ENCODE data around the gene SEPTIN10.
"Not testable (repeated sequence)": the region's sequence is repeated elsewhere in the genome, so short reads cannot be mapped to it uniquely, and the experiment has no call there.

Gene SEPTIN10

DNA sequence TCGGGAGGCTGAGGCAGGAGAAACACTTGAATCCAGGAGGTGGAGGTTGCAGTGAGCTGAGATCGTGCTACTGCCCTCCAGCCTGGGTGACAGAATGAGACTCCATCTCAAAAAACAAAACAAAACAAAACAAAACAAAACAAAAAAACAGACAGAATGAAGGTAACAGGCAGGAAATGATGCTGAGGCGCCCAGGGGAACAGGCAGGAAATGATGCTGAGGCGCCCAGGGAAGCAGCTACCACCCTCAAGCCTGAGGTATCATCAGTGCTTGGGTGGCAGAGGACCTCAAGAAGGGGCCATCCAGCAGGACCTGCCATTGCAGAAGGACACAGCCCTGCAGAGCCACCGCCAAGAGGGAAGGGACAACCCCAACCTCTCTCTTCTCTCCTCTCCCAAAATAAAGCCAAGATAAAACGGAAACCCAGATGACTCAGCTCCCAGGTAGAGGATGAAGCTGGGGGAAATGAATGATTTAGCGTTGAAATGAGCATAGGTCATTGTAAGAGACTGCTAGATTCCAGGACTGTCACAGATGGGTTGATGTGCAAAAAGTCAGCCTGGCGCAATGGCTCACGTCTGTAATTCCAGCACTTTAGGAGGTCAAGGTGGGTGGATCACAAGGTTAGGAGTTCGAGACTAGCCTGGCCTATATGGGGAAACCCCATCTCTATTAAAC lies 19.7 kb upstream of the SEPTIN10 start:
- no peak for DNase-seq (ENCODE audit: low read depth in 2 of 2)

- DNase-seq (ENCODE audit: low read depth in 2 of 2) = no peak
These were observed 18.5 kb upstream of the SEPTIN10 start for GRCh38 chr2:109632158-109632789.

DNA sequence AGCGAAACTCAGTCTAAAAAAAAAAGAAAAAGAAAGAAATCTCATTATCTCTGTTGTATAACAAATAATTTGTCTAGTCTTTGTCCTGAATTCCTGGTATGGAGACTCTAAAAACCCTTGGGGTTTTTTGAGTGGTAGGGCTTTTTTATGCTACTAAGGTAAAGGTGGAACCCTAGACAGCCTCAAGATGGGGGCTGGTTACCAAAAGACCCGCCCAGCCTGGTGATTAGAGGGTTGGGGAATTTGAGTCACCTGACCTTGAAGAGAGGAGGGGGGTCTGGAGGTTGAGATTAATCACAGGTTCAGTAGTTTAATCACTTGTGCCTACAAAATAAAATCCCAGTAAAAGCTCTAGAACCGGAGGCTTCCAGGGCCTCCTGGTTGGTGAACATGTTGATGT lies 18.0 kb upstream of the SEPTIN10 start:
- no peak for DNase-seq (ENCODE audit: low read depth in 2 of 2)

DNA sequence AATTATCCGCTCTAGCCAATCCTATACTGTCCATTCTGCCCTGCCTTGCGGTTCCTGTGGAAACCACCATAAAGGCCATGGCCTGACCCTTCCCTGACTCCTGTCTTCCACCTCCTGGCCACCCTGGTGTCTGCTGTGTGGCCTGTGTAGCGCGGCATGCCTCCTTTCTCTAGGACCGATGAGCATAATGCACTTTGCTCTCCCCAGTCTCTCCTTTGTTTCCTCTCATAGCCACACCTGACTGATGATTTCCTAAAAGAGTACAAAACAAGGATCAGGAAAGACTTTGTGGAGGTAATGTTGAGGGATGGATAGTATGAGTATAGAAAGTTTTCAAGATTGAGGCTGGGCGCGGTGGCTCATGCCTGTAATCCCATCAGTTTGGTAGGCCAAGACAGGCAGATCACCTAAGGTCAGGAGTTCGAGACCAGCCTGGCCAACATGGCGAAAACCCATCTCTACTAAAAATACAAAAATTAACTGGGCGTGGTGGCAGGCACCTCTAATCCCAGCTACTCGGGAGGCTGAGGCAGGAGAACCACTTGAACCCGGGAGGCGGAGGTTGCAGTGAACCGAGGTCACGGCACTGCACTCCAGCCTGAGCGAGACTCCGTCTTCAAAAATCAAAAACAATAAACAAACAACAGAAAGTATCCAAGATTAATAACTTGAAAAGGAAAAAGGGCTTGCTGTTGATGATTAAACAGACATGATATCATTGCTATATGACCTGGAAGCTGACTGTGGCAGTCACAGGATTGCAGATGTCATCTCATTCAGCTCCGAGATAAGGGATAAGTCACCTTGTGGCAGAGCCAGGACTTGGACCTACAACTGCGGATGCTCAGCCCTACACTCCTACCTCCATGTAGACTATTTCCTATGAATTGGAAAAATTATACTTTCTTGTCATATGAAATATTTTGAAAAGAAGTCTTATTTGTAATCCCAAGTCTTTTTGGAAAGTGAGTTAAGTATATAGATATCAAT lies 17.0 kb upstream of the SEPTIN10 start:
- DNase-seq (ENCODE audit: low read depth in 2 of 2) = no peak

GRCh38 chr2:109629867-109630266 lies 16.1 kb upstream of the SEPTIN10 start:
- DNase-seq (ENCODE audit: low read depth in 2 of 2) = no peak

DNA sequence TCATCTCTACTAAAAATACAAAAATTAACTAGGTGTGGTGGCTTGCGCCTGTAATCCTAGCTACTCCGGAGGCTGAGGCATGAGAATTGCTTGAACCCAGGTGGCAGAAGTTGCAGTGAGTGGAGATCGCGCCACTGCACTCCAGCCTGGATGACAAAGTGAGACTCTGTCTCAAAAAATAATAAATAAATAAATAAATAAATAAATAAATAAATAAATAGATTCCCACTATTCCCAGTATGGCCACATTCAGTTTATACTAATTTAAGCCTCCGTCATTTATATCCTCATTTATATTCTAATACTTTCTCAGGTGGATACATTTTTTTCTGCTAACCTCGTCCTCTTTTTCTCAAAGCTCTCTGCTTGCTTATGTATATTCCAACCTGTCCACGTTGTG lies 14.6 kb upstream of the SEPTIN10 start:
- DNase-seq (ENCODE audit: low read depth in 2 of 2) = not testable (repeated sequence)

DNA sequence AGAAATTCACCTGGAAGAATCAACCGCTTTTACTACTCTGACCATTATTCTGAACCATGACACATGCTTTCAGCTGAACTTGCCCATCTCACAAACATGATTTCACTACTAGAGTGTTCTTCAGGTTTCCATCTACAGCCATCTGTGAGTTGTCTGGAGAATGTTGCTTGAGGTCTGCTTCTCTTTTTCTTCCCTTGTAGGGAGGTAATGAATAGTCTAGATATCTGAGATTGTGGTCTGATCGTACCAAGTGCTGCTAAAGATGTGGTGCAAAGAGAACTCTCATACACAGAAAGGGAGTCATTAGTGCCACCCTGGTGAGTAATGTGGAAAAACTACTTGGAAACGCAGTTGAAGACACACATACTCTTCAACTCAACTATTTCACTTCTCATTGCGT lies 10.6 kb upstream of the SEPTIN10 start:
- DNase-seq (ENCODE audit: low read depth in 2 of 2) = no peak

- DNase-seq (ENCODE audit: low read depth in 2 of 2) = no peak
These were observed 10.2 kb upstream of the SEPTIN10 start for GRCh38 chr2:109623923-109624322.

DNA sequence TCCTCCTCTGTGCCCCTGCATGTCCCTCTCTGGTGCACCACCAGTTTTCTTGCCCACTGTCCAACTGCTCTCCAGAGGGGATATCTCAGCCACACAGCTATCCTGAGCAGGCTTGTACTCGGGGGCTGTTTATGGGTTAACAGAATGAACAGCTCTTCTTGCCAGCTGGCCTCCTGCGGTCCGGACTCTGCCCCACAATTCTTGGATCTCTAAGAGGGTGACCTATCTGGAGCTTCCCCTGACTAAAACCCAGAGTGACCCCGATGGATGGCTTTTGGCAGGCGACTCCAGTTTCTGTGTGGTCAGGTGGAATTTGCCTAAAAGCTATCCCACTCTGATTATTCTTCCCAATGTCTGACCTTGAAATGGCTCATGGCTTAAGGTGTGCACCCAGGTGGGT lies 9.5 kb upstream of the SEPTIN10 start:
- no peak for DNase-seq (ENCODE audit: low read depth in 2 of 2)

DNA sequence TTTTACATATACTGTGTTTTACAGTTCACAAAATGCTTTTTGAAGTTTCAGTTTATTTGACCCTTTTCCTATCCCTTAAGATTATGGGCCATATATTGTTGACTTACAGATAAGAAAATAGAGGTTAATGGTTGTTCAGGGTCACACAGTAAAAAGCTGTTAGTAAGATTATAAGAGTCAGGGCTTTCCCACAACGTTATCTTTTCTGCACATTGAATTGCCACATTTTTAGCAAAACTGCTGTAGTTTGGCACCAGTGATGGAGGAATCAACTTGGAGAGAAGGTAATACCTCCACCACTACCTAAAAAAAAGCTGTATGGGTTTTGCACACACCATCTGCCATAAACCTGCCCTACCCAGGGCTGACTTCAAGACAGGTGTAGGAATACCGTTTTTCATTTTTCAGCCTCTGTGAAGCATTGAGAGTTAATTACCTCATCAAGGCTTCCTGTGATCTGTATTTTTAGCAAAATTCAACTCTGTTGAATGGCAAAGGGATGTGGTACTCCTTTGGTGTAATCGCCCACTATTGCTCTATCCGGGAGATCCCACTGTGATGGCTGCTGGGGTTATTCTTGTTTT lies 5.4 kb upstream of the SEPTIN10 start:
- DNase-seq (ENCODE audit: low read depth in 2 of 2) = no peak

- DNase-seq (ENCODE audit: low read depth in 2 of 2) = no peak
These were observed 2.4 kb upstream of the SEPTIN10 start for GRCh38 chr2:109616184-109616583.

GRCh38 chr2:109615637-109616144 lies 1.9 kb upstream of the SEPTIN10 start:
- no peak for DNase-seq (ENCODE audit: low read depth in 2 of 2)

GRCh38 chr2:109614715-109615636 lies 1.2 kb upstream of the SEPTIN10 start:
- DNase-seq (ENCODE audit: low read depth in 2 of 2) = no peak

DNA sequence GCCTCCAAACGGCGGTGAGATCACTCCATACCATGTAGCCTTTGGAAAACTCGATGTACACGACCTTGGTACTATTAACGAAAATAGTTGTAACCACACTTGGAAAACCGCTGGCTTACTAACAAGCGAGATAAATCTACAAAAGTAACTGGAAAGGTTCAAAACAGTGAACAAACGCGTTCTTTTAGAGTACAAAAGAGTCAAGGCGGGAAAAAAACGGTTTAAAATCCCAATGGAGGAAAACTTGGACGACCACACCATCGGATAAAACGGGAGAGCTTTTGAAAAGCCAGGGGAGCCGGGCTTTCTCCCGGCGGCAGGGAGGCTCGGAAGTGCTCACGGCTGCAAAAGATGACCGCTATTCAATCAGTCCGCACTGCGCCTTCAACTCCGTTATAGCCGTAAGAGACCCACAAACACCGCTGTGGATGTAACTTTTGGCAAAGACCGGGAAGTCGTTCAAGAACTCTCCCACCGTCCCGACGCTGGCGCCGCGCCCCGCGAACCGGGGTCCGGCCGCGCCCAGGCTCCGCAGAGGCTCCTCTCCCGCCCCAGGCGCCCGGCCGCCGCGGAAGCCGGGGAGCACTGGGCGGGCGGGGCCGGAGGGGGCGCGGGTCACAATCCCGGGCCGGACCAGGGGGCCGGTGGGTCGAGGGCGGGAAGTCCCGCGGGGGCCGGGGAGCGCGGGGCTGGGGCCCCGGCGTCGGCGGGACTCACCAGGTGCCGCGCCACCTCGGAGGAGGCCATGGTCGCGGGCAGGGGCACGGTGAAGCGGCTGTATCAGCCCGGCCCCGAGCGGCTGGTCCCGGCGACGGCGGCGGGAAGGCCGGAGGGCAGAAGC lies 465 bp downstream of the SEPTIN10 start:
- DNase-seq (ENCODE audit: low read depth in 2 of 2) = no peak

GRCh38 chr2:109611467-109612095 lies 2.2 kb downstream of the SEPTIN10 start:
- DNase-seq (ENCODE audit: low read depth in 2 of 2) = no peak

DNA sequence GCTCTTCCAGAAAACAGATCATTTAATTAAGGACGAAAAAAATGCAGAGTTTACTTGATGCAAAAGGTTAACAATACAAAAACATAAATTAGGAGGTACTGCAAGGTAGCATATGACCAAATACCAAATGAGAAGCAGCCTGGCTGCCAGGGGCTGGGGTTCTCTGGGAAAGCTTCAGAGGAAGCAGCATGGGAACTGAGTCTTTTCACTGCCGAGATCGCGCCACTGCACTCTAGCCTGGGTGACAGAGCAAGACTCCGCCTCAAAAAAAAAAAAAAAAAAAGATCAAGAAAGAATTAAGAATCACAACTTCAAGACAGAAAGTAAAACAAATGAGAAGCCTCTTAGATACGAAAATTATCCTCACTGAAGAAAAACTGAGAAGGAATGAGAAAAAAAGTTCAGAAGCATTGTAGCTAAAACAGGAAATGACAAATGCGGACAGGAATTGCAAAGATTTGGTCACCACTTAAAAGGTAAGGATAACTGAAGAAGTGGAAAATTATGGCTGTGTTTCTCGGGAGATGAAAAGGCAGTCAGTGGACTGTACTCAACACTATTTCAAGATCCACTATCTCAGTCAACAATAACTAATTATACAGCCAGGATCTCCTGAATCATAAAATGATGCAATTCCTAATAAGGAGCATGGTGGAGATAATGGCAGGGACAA lies 4.3 kb downstream of the SEPTIN10 start:
- DNase-seq (ENCODE audit: low read depth in 2 of 2) = no peak

- no peak for DNase-seq (ENCODE audit: low read depth in 2 of 2)
These were observed 6.0 kb downstream of the SEPTIN10 start for GRCh38 chr2:109607766-109608165.

DNA sequence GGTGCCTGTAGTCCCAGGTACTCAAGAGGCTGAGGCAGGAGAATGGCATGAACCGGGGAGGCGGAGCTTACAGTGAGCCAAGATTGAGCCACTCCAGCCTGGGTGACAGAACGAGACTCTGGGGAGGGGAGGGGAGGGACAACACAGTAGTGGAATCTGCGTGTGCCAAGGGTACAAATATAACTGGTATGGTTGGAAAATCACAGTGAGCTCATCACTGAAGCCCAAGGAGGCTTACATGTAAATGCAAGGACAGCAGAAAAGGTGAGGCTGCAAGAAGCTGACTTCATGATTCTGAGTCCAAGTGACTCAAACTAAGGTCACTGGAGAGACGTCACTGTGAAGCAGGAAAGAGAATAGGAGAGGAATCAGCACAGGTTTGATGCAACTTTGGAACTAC lies 9.2 kb downstream of the SEPTIN10 start:
- no peak for DNase-seq (ENCODE audit: low read depth in 2 of 2)

All from stimulated activated CD8-positive, alpha-beta memory T cell treated with anti-CD3 and anti-CD28 coated beads, Interleukin-2, amount 100 ng/mL, for 1 hour (primary cell).